Tracheal epithelial cell (primary cell): ENCODE measurements around the gene GPC6. TPM values are rescaled to one million over a fixed set of nuclear protein-coding genes. Genes with fewer than 3 reads are reported as not detected.

Experiments
- total RNA-seq: library from RNA; depleted of rRNA; stranded (reverse); fragments of >200 nt; gene quantifications from 2 replicates; pipeline ENCODE4 v1.2.1, GENCODE V29; 2014

GPC6 gene
- total RNA-seq: 4.0 and 16.6 TPM in 2 replicates

DNA sequence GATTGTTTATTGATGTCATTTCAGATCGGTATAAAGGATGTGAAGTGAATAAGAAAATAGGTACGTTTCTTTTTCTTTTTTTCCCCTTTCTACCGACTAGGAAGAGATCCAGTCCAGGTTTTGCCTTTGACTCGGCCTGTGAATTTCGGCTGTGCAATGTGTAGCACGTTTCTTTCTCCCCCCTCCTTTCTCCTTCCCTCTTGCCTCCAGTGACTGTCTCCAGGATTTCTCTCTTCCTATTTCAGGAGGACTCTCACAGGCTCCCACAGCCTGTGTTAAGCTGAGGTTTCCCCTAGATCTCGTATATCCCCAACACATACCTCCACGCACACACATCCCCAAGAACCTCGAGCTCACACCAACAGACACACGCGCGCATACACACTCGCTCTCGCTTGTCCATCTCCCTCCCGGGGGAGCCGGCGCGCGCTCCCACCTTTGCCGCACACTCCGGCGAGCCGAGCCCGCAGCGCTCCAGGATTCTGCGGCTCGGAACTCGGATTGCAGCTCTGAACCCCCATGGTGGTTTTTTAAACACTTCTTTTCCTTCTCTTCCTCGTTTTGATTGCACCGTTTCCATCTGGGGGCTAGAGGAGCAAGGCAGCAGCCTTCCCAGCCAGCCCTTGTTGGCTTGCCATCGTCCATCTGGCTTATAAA lies at the start of gene GPC6:
GPC6 (plus strand) TSS at position 185 of the 657 bp plus-strand sequence.

